Peyer's patch (tissue), 4 donors: ENCODE data around the gene VAV3. TPM values are rescaled to one million over a fixed set of nuclear protein-coding genes. Genes with fewer than 3 reads are reported as not detected.
A peak's percentile ranks its signal among the peaks of the same experiment; 100 is the strongest.

Experiments
- DNase-seq, 3 donors: peaks; one replicate each; pipeline ENCODE4 v3.0.0-alpha.2; 2017 to 2019
- H3K27ac ChIP-seq, 4 donors: fragments of 200-600 bp; sonication (generic); one replicate each; pipeline ENCODE4 v1.5.1; 2016 to 2019
- H3K27me3 ChIP-seq, 2 donors: fragments of 200-600 bp; sonication (generic); one replicate each; pipeline ENCODE4 v1.5.1; 2019
- H3K36me3 ChIP-seq, 3 donors: fragments of 200-600 bp; sonication (generic); one replicate each; pipeline ENCODE4 v1.5.1; 2016 to 2019
- H3K4me1 ChIP-seq, 4 donors: fragments of 200-600 bp; sonication (generic); one replicate each; pipeline ENCODE4 v1.5.1; 2016 to 2019
- H3K4me3 ChIP-seq, 4 donors: fragments of 200-600 bp; sonication (generic); 1 replicate in 3 of 4; 2 replicates in 1 of 4; pipeline ENCODE4 v1.5.1; 2016 to 2019; ENCODE audit warnings: mild to moderate bottlenecking in 1 of 4
- H3K9me3 ChIP-seq, 4 donors: fragments of 200-600 bp; sonication (generic); one replicate each; pipeline ENCODE4 v1.5.1; 2016 to 2019; ENCODE audit warnings: mild to moderate bottlenecking in 1 of 4
- POLR2A ChIP-seq, 2 donors: fragments of 450-650 bp; IDR thresholded peaks; one replicate each; pipeline ENCODE4 v1.5.1; 2017; ENCODE audit warnings: antibody characterized with exemption in 2 of 2, mild to moderate bottlenecking in 2 of 2, moderate library complexity in 2 of 2
- total RNA-seq, 4 donors: library from RNA; depleted of rRNA; stranded (reverse); fragments of >200 nt; gene quantifications; one replicate each; pipeline ENCODE4 v1.1.0, GENCODE V29; 2016
- TF ChIP-seq, protein P1 (sequence below), 6 experiments: fragments of 450-650 bp in 4 of 6; fragments of 200-600 bp in 2 of 6; sonication (generic) in 1 of 6; IDR thresholded peaks; one replicate each; pipeline ENCODE4 v1.5.1; 2017 to 2019; ENCODE audit warnings: antibody characterized with exemption in 6 of 6, mild to moderate bottlenecking in 3 of 6, moderate library complexity in 1 of 6

The VAV3 gene
- total RNA-seq, 4 donors from 2014 or later: 32.1 to 60.9 (median 41.5) TPM

DNA sequence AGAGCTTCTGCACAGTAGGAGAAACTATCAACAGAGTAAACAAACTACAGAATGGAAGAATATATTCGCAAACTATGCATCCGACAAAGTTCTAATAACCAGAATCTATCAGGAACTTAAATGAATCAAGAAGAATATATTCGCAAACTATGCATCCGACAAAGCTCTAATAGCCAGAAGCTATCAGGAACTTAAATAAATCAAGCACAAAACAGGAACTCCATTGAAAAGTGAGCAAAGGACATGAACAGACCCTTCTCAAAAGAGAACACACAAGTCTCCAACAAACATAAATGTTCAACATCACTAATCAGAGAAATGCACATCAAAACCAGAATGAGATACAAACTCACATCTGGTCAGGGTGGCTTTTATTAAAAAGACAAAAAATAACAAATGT, 126.9 kb downstream of the VAV3 start:
- Histone ChIP-seq H3K4me1 (no peaks in the 10 kb centered on the region), H3K27me3 (no peaks in the 10 kb centered on the region), H3K36me3 (no peaks in the 10 kb centered on the region), H3K4me3 (no peak overlapping the region), H3K27ac (no peak overlapping the region), H3K9me3 (peaks cover 0 to 4% (median 0%) of the 10 kb centered on the region in 4 donors)
- no peak for DNase-seq
- no peak for TF ChIP-seq POLR2A (IDR thresholded peaks at IDR 0.05)
- TF ChIP-seq, protein P1, sequence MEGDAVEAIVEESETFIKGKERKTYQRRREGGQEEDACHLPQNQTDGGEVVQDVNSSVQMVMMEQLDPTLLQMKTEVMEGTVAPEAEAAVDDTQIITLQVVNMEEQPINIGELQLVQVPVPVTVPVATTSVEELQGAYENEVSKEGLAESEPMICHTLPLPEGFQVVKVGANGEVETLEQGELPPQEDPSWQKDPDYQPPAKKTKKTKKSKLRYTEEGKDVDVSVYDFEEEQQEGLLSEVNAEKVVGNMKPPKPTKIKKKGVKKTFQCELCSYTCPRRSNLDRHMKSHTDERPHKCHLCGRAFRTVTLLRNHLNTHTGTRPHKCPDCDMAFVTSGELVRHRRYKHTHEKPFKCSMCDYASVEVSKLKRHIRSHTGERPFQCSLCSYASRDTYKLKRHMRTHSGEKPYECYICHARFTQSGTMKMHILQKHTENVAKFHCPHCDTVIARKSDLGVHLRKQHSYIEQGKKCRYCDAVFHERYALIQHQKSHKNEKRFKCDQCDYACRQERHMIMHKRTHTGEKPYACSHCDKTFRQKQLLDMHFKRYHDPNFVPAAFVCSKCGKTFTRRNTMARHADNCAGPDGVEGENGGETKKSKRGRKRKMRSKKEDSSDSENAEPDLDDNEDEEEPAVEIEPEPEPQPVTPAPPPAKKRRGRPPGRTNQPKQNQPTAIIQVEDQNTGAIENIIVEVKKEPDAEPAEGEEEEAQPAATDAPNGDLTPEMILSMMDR (IDR thresholded peaks at IDR 0.05): no peak

DNA sequence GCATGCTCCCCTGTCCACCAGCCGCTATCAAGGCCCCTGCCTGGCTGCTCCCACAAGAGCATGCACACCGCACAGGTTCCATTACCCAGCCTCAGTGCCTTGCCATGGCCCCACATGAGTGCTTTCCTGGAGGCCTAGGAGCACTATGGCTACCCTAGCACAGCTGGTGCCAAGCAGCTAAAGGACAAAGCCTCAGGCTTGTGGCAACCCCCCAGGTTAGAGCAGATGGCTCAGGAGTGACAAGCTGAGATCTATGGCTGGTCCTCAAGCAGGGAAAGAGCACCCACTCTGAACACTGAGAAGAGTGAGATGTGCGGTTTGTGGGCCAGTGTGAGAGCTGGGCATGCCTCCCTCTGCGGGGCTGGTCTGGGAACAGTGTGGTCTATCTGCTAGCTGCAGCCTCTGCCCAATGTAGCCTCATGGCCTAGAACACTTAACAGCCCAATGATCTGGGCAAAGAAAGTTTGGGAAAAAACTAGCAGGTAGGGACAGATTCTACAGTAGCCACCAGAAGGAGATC, 129.8 kb downstream of the VAV3 start:
- H3K27ac ChIP-seq: no peak overlapping the region
- TF ChIP-seq, protein P1 (IDR thresholded peaks at IDR 0.05): no peak
- TF ChIP-seq POLR2A (IDR thresholded peaks at IDR 0.05): no peak
- peaks cover 0 to 4% (median 0%) of the 10 kb centered on the region in 4 donors for H3K9me3 ChIP-seq
- H3K36me3 ChIP-seq: no peaks in the 10 kb centered on the region
- H3K4me3 ChIP-seq: no peak overlapping the region
- no peaks in the 10 kb centered on the region for H3K4me1 ChIP-seq
- H3K27me3 ChIP-seq: no peaks in the 10 kb centered on the region
- DNase-seq: no peak

DNA sequence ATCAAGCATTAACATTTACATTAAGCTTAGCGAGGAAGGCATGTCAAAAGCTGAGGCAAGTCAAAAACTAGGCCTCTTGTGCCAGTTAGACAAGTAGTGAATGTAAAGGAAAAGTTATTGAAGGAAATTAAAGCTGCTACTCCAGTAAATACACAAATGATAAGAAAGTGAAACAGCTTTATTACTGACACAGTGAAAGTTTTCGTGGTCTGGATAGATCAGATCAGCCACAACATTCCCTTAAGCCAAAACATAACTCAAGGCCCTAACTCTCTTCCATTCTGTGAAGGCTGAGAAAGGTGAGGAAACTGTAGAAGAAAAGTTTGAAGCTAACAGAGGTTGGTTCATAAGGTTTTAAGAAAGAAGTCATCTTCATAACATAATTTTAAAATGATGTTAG, 131.9 kb downstream of the VAV3 start:
- Histone ChIP-seq H3K27me3 (no peaks in the 10 kb centered on the region), H3K4me1 (peaks cover 0 to 5% (median 1%) of the 10 kb centered on the region in 4 donors), H3K27ac (no peak overlapping the region), H3K9me3 (peaks cover 0 to 4% (median 0%) of the 10 kb centered on the region in 4 donors), H3K4me3 (no peak overlapping the region), H3K36me3 (no peaks in the 10 kb centered on the region)
- TF ChIP-seq POLR2A (IDR thresholded peaks at IDR 0.05): no peak
- TF ChIP-seq, protein P1 (IDR thresholded peaks at IDR 0.05): no peak
- no peak for DNase-seq

DNA sequence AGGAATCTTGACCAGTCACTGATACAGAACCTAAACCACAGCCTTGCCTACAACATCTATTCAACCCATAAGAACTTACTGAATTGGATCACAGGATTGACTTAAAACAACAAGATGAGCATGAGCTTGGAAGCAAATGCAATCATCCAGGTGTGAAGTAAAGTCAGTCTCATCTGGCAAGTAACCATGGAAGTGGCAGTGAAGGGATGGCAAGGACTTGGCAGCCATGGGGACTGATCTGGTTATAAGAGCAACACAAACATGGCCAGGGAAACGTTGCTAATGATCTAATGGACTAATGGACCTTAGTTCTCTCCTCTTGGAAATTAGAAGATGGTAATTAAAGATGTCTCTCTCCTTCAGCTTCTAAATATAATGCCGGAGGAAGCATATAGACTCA, 133.1 kb downstream of the VAV3 start:
- no peak overlapping the region for H3K27ac ChIP-seq
- DNase-seq: no peak

DNA sequence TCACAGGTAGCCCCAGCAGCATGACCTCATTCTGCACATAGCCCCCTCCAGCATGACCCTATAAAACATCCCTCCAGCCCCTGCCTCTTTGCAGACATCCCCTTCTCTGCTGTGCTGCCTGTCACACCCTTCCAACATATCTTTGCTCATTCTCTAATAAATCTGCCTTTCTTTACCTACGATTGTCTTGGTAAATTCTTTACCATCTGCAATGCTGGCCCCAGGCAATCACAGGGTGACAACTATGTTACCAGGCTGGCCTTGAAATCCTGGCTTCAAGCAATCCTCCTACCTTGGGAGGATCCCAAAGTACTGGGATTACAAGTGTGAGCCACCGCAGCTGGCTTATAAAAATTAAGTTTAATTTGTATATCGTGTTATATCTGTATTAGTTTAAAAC, 134.5 kb downstream of the VAV3 start:
- H3K36me3 ChIP-seq: no peaks in the 10 kb centered on the region
- H3K27ac ChIP-seq: no peak overlapping the region
- no peak for DNase-seq
- TF ChIP-seq, protein P1 (IDR thresholded peaks at IDR 0.05): no peak
- no peak for TF ChIP-seq POLR2A (IDR thresholded peaks at IDR 0.05)
- peaks cover 0 to 5% (median 1%) of the 10 kb centered on the region in 4 donors for H3K4me1 ChIP-seq
- H3K27me3 ChIP-seq: no peaks in the 10 kb centered on the region
- H3K9me3 ChIP-seq: no peaks in the 10 kb centered on the region
- H3K4me3 ChIP-seq: no peak overlapping the region

More for the DNA sequence above, 133.1 kb downstream of the VAV3 start:
- TF ChIP-seq POLR2A (IDR thresholded peaks at IDR 0.05): no peak
- TF ChIP-seq, protein P1 (IDR thresholded peaks at IDR 0.05): no peak
- H3K9me3 ChIP-seq: no peaks in the 10 kb centered on the region
- no peak overlapping the region for H3K4me3 ChIP-seq
- H3K4me1 ChIP-seq: peaks cover 0 to 5% (median 1%) of the 10 kb centered on the region in 4 donors
- H3K27me3 ChIP-seq: no peaks in the 10 kb centered on the region
- H3K36me3 ChIP-seq: no peaks in the 10 kb centered on the region

DNA sequence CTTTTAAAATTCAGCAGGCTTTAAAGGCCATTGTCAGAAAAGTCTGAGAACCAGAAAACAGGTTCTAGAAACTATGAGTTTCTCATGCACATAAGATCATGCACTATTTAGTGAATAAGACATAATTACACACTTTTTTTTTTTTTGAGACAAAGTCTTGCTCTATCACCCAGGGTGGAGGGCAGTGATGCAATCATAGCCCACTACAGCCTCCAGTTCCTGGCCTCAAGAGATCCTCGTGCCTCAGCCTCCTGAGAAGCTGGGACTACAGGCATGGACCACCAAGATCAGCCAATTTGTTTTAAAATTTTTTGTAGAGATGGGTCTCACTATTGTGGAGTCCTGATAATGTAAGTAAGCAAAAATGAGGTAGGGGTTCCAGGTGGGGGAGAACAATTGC, 134.9 kb downstream of the VAV3 start:
- peak overlapping the region in 1 of 4 donors; percentile 6 for H3K27ac ChIP-seq
- TF ChIP-seq, protein P1 (IDR thresholded peaks at IDR 0.05): no peak
- TF ChIP-seq POLR2A (IDR thresholded peaks at IDR 0.05): no peak
- DNase-seq: no peak

More for the DNA sequence above, 134.9 kb downstream of the VAV3 start:
- peaks cover 0 to 5% (median 1%) of the 10 kb centered on the region in 4 donors for H3K4me1 ChIP-seq
- H3K4me3 ChIP-seq: no peak overlapping the region
- H3K9me3 ChIP-seq: no peaks in the 10 kb centered on the region
- no peaks in the 10 kb centered on the region for H3K36me3 ChIP-seq
- no peaks in the 10 kb centered on the region for H3K27me3 ChIP-seq
